AG09309 (cell line): ENCODE measurements around the gene GPR180.

Experiments
- DNase-seq: peaks from one replicate; pipeline ENCODE4 v3.0.0-alpha.2; 2010; ENCODE audit warnings: low read depth
- H3K4me3 ChIP-seq: 2 replicates; pipeline ENCODE4 v1.5.1; 2011; ENCODE audit warnings: mild to moderate bottlenecking, low read depth, low read length, moderate library complexity; ENCODE audit not compliant: control insufficient read depth
- TF ChIP-seq, protein P1 (sequence below): IDR thresholded peaks from 2 replicates; pipeline ENCODE4 v1.5.1; 2011; ENCODE audit warnings: mild to moderate bottlenecking, low read depth, low read length, inconsistent platforms; ENCODE audit not compliant: insufficient read depth, control insufficient read depth; ENCODE audit errors: missing control alignments

GPR180 gene

DNA sequence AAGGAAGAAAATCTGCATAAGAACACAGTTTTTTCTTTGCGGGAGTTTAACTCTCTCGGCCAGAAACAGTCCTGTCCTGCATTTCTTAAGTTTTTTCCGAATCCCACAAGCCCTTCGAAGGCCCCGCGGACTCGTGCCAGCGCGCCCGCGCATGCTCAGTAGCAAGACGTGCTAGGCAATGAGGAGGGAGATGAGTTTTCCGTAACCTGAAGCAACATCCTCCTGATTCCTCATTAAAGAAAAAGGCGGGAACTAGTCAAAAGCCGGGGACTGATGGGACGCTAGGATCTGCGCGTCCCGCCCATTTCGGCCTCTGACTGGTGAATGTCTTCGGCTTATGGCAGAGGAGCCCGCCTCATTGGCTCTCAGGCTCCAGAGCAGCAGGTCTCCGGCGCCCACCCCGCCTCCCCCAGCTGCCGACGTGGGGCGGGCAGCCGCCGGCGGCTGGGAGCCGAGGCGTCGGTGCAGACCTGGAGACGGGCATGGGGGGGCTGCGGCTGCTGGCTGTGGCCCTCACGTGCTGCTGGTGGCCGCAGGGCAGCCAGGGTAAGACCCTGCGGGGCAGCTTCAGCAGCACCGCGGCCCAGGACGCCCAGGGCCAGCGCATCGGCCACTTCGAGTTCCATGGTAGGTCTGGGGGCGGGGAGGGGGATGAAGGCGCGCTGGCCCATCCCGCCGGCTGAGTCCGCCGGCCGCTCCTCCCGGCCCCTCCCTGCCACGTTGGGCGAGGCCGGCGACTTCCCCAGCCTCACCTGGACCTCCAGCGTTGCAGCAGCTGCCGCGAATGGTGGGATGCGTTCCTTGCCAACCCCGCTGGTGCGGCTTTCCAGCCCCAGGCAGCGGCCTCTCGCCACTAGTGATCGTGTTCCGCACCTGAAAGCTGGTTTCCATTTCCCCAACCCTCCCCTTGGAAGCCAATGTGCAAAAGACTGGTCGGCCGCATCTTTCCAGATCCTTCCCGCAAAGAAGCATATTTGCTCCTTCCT is at the start of gene GPR180:
Gene GPR180, plus strand, starts transcription at position 412 of the 986 bp plus-strand sequence. Its CDS starts 71 bp downstream, at position 483.
- peak within 1 kb of the TSS; percentile 84 for H3K4me3 ChIP-seq
- TF ChIP-seq, protein P1, sequence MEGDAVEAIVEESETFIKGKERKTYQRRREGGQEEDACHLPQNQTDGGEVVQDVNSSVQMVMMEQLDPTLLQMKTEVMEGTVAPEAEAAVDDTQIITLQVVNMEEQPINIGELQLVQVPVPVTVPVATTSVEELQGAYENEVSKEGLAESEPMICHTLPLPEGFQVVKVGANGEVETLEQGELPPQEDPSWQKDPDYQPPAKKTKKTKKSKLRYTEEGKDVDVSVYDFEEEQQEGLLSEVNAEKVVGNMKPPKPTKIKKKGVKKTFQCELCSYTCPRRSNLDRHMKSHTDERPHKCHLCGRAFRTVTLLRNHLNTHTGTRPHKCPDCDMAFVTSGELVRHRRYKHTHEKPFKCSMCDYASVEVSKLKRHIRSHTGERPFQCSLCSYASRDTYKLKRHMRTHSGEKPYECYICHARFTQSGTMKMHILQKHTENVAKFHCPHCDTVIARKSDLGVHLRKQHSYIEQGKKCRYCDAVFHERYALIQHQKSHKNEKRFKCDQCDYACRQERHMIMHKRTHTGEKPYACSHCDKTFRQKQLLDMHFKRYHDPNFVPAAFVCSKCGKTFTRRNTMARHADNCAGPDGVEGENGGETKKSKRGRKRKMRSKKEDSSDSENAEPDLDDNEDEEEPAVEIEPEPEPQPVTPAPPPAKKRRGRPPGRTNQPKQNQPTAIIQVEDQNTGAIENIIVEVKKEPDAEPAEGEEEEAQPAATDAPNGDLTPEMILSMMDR, result no peak
- DNase-seq, result peak; percentile 99

DNA sequence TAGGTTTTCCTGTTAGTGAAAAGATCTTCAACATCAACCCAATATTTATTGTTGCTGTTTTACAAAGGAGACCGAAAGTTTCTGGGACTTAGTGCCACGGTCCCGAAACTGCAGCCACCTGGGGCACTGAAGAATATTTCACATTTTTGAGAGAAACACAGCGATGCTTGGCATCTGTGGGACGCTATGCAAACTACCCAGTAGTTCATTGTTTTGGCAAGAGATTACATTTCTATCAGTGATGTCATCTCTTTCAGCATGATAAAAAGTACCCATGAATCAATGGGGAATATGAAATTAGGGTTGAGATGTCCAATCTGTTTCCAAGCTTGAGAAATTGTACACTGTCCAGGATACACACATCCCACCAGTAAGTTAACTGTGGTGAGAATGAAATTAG is 49.6 kb upstream of the GPR180 start:
- DNase-seq, result no peak
- no peak overlapping the region for H3K4me3 ChIP-seq
- TF ChIP-seq, protein P1, result no peak

DNA sequence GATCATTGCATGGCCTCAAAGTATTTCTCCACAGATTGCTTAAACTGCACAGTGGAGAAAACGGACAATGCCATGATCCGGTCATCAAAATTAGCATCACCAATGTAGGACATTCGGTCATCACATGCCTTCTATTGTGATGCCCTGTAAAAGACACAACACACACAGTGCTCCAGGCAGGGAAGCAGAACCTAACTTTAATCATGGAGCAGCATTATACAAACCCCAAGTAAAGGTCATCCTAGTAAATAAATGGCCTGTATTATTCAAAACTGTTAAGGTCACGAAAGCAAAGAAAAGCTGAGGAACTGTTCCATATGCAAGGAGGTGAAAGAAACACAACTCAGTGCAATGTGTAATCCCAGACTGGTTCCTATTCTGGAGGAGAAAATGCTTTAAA is 47.9 kb upstream of the GPR180 start:
- H3K4me3 ChIP-seq, result no peak overlapping the region
- TF ChIP-seq, protein P1, result no peak
- DNase-seq, result no peak

DNA sequence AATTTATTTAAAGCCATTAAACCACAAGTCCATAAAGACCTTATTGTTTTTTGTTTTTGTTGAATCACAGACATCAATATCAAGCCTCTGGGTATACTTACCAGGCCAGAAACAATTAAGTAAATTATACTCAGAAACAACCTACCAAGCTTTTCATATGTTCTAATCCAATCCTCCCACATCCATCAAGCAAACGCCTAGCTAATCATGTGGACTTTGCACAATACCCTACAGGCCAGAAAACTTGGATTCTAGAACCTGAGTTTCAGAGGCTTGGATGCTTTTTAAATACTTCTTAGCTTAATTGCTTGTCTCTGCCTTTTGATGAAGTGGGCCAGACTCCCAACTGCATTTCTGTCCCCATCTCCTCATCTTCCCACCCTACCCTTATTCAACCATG is 45.6 kb upstream of the GPR180 start:
- TF ChIP-seq, protein P1, result no peak
- DNase-seq, result no peak
- H3K4me3 ChIP-seq, result no peak overlapping the region

DNA sequence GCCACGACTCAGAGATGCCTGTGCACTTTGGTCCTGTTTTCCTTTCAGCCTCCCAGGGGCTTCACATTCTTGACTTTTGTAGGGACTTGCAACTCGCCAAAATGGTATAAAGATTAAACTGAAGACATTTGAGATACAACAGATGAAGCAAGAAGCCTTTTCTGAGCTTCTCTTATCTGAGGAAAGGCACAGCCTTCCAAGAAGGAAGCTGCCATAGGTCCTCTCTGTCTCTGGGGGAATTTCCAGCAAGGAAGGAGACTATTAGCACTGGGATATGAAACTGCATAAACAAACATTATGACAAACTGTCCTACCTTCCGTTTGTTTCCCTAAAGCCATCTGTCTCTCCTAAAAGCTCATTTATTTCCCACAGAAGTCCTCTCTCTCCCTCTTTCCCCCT is 45.0 kb upstream of the GPR180 start:
- H3K4me3 ChIP-seq, result no peak overlapping the region
- no peak for DNase-seq
- TF ChIP-seq, protein P1, result no peak

DNA sequence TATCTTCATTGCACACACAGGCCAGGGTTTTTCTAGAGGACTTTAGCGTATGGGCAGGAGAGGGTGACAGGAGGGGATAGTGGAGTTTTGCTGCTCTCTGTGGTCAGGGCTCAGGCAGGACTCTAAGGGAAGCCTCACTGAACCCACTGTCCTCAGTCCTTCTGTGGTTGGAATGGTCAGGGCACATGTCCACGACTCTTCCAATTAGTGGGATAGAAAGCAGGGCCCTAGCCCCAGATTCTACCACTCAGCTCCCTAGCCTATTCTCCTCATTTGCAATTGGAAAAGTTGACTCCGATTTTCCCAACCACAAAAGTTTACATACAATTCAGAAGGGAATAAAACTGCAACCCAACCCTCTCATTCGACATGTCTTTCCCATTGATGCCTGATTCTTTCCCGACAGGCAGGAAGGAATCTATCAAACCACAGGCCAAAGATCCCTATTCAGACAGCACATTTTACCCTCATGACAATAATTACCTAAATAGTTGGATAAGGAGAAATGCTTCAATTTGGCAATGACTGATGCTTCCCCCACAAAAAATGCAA is 43.9 kb upstream of the GPR180 start:
- DNase-seq, result no peak
- H3K4me3 ChIP-seq, result no peak overlapping the region
- TF ChIP-seq, protein P1, result no peak
